SU-DHL-6 (cell line): Measurements from ENCODE around the gene CLN6.

Experiments
- CTCF ChIP-seq: fragments of 200-600 bp; sonication (generic); IDR thresholded peaks from one replicate; pipeline ENCODE4 v1.5.1; 2017; ENCODE audit warnings: antibody characterized with exemption, mild to moderate bottlenecking, low read length, moderate library complexity; ENCODE audit not compliant: insufficient read depth, poor library complexity, severe bottlenecking
- EZH2phosphoT487 ChIP-seq: fragments of 200-600 bp; sonication (generic), shearing (Covaris generic); conservative IDR thresholded peaks from 2 replicates; pipeline ENCODE4 v1.6.1; 2018; ENCODE audit warnings: mild to moderate bottlenecking, antibody characterized with exemption, low read length, moderate library complexity, mixed read lengths

GRCh38 chr15:68176601-68177000, 52.9 kb downstream of the CLN6 start:
- no peak for TF ChIP-seq CTCF
- TF ChIP-seq EZH2phosphoT487: no peak
